ENCODE data around the gene LRRN2. TPM values are rescaled to one million over a fixed set of nuclear protein-coding genes. Genes with fewer than 3 reads are reported as not detected.
A peak's percentile ranks its signal among the peaks of the same experiment; 100 is the strongest.

The LRRN2 gene
- total RNA-seq, 2 donors from 2014 or later: 11.4 to 16.2 TPM

DNA sequence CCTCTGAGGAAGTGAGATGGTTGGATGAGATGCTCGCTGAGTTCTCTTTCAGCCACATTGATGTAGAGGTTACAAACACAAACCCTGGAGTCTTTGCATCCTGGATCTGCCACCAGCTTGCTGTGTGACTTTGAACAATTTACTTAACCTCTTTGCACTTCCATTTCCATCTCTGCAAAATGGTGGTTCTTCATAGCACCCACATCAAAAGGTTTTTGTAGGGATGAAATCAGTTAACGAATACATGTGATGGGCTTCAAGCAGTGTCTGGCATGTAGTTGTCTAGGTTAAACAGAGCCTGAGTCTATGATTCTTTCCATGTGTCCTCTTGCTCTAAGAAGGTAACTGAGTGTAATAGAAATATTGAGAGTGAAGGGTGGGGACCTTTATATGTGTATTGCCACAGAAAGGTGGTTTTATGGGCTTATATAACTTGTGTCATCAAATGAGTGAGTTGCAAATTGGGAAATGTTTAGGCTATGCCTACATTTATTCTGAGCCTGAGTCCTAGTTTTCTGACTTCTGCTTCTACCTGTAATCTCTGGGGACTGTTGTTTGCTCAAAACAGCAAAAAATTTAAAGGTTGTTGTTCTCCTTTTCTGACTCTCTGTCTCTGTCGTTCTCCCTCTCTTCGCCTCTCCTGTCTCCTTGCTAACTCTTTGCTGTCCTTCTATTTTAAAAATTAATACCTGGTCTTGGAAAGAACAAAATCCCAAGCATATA, 27.3 kb upstream of the LRRN2 start:
- WGBS, 2 experiments (ENCODE audit: insufficient coverage in 1 of 2, insufficient read length in 1 of 2): 88 to 93% methylated on average over 3 to 4 of the region's 4 CpGs
- no peaks in the 10 kb centered on the region for H3K36me3 Mint-ChIP-seq (ENCODE audit: low read depth)
- Histone ChIP-seq H3K4me1 (ENCODE audit: control insufficient read depth, insufficient read depth, low read length) (peaks cover 5% of the 10 kb centered on the region), H3K9me3 (ENCODE audit: control insufficient read depth, low read length) (no peaks in the 10 kb centered on the region), H3K27me3 (ENCODE audit: control insufficient read depth, insufficient read depth, low read length, poor library complexity, severe bottlenecking) (peaks cover 5% of the 10 kb centered on the region), H3K9ac (ENCODE audit: extremely low read depth, low read length, poor library complexity, severe bottlenecking) (no peak overlapping the region), H3K36me3 (ENCODE audit: control insufficient read depth, insufficient read depth, low read length) (no peaks in the 10 kb centered on the region), H3K27ac (ENCODE audit: low read depth, low read length) (no peak overlapping the region), H3K4me3 (ENCODE audit: low read length) (no peak overlapping the region)
- no peak for DNase-seq
- no peak overlapping the region for H3K27ac Mint-ChIP-seq
- TF ChIP-seq, protein P1, sequence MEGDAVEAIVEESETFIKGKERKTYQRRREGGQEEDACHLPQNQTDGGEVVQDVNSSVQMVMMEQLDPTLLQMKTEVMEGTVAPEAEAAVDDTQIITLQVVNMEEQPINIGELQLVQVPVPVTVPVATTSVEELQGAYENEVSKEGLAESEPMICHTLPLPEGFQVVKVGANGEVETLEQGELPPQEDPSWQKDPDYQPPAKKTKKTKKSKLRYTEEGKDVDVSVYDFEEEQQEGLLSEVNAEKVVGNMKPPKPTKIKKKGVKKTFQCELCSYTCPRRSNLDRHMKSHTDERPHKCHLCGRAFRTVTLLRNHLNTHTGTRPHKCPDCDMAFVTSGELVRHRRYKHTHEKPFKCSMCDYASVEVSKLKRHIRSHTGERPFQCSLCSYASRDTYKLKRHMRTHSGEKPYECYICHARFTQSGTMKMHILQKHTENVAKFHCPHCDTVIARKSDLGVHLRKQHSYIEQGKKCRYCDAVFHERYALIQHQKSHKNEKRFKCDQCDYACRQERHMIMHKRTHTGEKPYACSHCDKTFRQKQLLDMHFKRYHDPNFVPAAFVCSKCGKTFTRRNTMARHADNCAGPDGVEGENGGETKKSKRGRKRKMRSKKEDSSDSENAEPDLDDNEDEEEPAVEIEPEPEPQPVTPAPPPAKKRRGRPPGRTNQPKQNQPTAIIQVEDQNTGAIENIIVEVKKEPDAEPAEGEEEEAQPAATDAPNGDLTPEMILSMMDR (conservative IDR thresholded peaks at IDR 0.05): no peak
- H3K27me3 Mint-ChIP-seq (ENCODE audit: insufficient read depth): peaks cover 11% of the 10 kb centered on the region
- H3K4me1 Mint-ChIP-seq: peaks cover 57% of the 10 kb centered on the region
- H3K4me3 Mint-ChIP-seq: no peak overlapping the region
- H3K9me3 Mint-ChIP-seq: no peaks in the 10 kb centered on the region

DNA sequence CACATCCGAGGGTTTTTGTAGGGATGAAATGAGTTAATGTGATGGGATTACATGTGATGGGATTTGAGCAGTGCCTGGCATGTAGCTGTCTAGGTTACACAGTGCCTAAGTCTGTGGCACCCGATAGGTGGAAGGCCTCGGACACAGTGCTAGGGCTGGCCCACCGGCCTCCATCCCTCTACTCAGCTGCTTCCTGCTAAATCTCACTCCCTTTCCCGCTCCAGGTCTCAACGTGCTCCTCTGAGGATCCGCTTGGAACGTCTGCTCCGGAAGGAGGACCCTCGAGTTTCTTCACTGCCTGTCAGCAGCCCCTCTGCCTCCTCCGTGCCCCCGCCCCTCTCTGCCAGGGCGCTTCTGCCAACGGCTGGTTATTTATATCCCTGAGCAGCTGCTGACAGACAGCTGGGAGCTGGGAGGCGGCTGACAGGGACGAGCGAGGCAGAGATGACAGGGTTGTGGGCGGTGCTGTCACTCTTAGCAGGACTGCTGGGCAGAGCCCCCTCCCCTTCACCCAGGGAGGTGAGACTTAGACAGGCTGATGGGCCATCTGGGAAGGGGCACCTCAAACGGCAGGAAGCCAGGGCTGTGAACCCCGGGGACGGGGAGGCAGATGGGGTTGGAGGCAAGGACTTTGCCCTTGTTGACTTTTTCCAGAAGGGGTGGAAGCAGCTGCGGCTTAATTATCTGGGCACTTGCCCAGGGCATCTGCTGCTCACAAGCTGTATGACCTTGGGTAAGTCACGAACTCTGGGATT, 26.6 kb upstream of the LRRN2 start:
- H3K4me1 ChIP-seq (ENCODE audit: control insufficient read depth, insufficient read depth, low read length): peaks cover 5% of the 10 kb centered on the region
- no peaks in the 10 kb centered on the region for H3K9me3 ChIP-seq (ENCODE audit: control insufficient read depth, low read length)
- Mint-ChIP-seq H3K36me3 (ENCODE audit: low read depth) (no peaks in the 10 kb centered on the region), H3K4me1 (peaks cover 61% of the 10 kb centered on the region), H3K27me3 (ENCODE audit: insufficient read depth) (peaks cover 11% of the 10 kb centered on the region), H3K9me3 (no peaks in the 10 kb centered on the region), H3K27ac (no peak overlapping the region), H3K4me3 (no peak overlapping the region)
- TF ChIP-seq, protein P1 (conservative IDR thresholded peaks at IDR 0.05): no peak
- peaks cover 5% of the 10 kb centered on the region for H3K27me3 ChIP-seq (ENCODE audit: control insufficient read depth, insufficient read depth, low read length, poor library complexity, severe bottlenecking)
- no peak overlapping the region for H3K9ac ChIP-seq (ENCODE audit: extremely low read depth, low read length, poor library complexity, severe bottlenecking)
- H3K27ac ChIP-seq (ENCODE audit: low read depth, low read length): no peak overlapping the region
- peak; percentile 72 for DNase-seq
- H3K36me3 ChIP-seq (ENCODE audit: control insufficient read depth, insufficient read depth, low read length): no peaks in the 10 kb centered on the region
- 51 to 54% methylated on average over 15 to 23 of the region's 23 CpGs for WGBS, 2 experiments (ENCODE audit: insufficient coverage in 1 of 2, insufficient read length in 1 of 2)
- no peak overlapping the region for H3K4me3 ChIP-seq (ENCODE audit: low read length)

DNA sequence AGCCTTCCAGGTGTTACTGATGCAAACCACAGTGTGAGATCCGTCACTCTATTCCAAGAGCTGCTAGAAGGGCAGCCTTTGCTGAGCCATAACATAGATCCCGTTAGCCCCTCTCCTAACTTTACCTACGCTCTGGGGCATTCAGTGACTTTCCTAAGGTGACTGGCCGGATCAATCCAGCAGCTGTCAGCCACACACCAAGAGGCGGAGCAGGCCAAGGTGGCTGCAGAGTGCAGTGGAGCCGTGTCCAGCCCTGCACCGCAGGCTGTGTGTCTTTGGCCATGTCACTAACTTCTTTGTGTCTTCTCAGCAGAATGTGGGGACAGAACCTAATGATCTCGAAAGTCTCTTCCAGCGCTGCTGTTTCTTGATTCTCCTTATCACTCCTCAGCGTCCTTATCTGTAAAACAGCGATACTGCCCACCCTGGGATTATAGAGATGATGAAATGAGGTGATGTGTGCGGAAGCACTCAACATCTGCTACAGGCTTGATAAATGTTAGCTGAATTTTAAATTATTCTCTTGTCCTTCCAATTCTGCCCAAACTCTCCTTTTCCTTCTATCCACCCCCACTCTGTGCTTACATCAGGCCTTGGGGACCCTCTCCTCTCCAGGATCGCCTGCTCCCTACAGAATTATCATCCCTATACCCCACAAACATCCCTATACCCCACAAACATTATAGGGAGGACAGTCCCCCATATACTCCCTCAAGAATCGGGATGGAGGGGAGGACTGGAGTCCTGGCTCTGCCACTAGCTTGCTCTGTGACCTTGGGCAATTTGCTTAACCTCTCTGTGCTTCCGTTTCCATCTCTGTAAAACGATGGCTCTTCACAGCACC, 25.8 kb upstream of the LRRN2 start:
- no peaks in the 10 kb centered on the region for H3K36me3 Mint-ChIP-seq (ENCODE audit: low read depth)
- H3K27ac ChIP-seq (ENCODE audit: low read depth, low read length): peak overlapping the region; percentile 87
- DNase-seq: peak; percentile 84
- H3K4me3 Mint-ChIP-seq: peak overlapping the region; percentile 11
- H3K9me3 ChIP-seq (ENCODE audit: control insufficient read depth, low read length): no peaks in the 10 kb centered on the region
- peaks cover 68% of the 10 kb centered on the region for H3K4me1 Mint-ChIP-seq
- no peak overlapping the region for H3K9ac ChIP-seq (ENCODE audit: extremely low read depth, low read length, poor library complexity, severe bottlenecking)
- H3K9me3 Mint-ChIP-seq: no peaks in the 10 kb centered on the region
- peaks cover 5% of the 10 kb centered on the region for H3K27me3 ChIP-seq (ENCODE audit: control insufficient read depth, insufficient read depth, low read length, poor library complexity, severe bottlenecking)
- no peaks in the 10 kb centered on the region for H3K36me3 ChIP-seq (ENCODE audit: control insufficient read depth, insufficient read depth, low read length)
- no peak overlapping the region for H3K4me3 ChIP-seq (ENCODE audit: low read length)
- 30% methylated on average over 8 to 16 of the region's 16 CpGs for WGBS, 2 experiments (ENCODE audit: insufficient coverage in 1 of 2, insufficient read length in 1 of 2)
- peaks cover 8% of the 10 kb centered on the region for H3K27me3 Mint-ChIP-seq (ENCODE audit: insufficient read depth)
- TF ChIP-seq, protein P1 (conservative IDR thresholded peaks at IDR 0.05): no peak
- peak overlapping the region; percentile 49 for H3K27ac Mint-ChIP-seq
- peaks cover 6% of the 10 kb centered on the region for H3K4me1 ChIP-seq (ENCODE audit: control insufficient read depth, insufficient read depth, low read length)
